K562 (cell line): Measurements from ENCODE around the gene GABRA5. TPM values are rescaled to one million over a fixed set of nuclear protein-coding genes. Genes with fewer than 3 reads are reported as not detected.

ENCODE experiments used
- ATAC-seq: fragments of 200-7000 bp; cut with Tn5 transposase; 3 replicates; pipeline ENCODE4 v1.9.1; 2020; ENCODE audit warnings: moderate library complexity
- BruUV-seq: library from RNA; stranded (reverse); fragments of 400-500 nt; replicated peaks from 2 replicates; lab custom pipeline; 2021; lab: Mats Ljungman, UMichigan
- CTCF ChIA-PET: fragments of 300-600 bp; formaldehyde crosslinking; extraction: SDS; loops from one replicate; lab custom pipeline; 2021; ENCODE audit warnings: low intra/inter-chr PET ratio; lab: Yijun Ruan, JAX
- POLR2A ChIA-PET: fragments of 300-600, 350-650 bp; sonication (Branson Sonifier 250); formaldehyde crosslinking; extraction: SDS; loops from one replicate; lab custom pipeline; 2021; ENCODE audit warnings: antibody characterized with exemption, inconsistent platforms; lab: Yijun Ruan, JAX
- DNase-seq, 4 experiments: peaks; one replicate each; pipeline versions ENCODE4 v3.0.0 to v3.0.0-alpha.2; 2011 to 2018; ENCODE audit warnings: low spot score in 3 of 4, mixed read lengths in 3 of 4; ENCODE audit errors: extremely low read depth in 1 of 4
- FAIRE-seq: peaks from 2 replicates; lab custom pipeline; 2011; peaks lifted over from hg19 to GRCh38; lab: Jason Lieb, UNC
- H2AFZ ChIP-seq: 2 replicates; pipeline ENCODE4 v1.6.0; 2011; ENCODE audit warnings: low read depth, low read length, control low read depth, inconsistent platforms
- H3K27ac ChIP-seq: fragments of 200-600 bp; 3 replicates; pipeline ENCODE4 v1.8.0; 2011; ENCODE audit warnings: low read depth, mild to moderate bottlenecking, control low read depth, inconsistent platforms, low read length, moderate library complexity, mixed read lengths; ENCODE audit errors: extremely low read depth
- H3K27me3 ChIP-seq, 2 experiments: fragments of 300-600 bp in 1 of 2; 2 replicates in 1 of 2; 3 replicates in 1 of 2; pipeline versions ENCODE4 v1.6.0 to v1.8.0; 2011; ENCODE audit warnings: inconsistent platforms in 2 of 2, low read length in 2 of 2, mild to moderate bottlenecking in 1 of 2, mixed read lengths in 1 of 2, moderate library complexity in 1 of 2; ENCODE audit not compliant: control insufficient read depth in 2 of 2, insufficient read depth in 2 of 2
- H3K36me3 ChIP-seq: fragments of 300-600 bp; 3 replicates; pipeline ENCODE4 v1.8.0; 2011; ENCODE audit warnings: mild to moderate bottlenecking, low read length, inconsistent platforms; ENCODE audit not compliant: control insufficient read depth, insufficient read depth
- H3K4me1 ChIP-seq, 2 experiments: fragments of 200-600 bp in 1 of 2; replicated peaks in 1 of 2; 2 replicates in 1 of 2; 3 replicates in 1 of 2; pipeline versions ENCODE4 v1.5.1 to v1.8.0; 2011; ENCODE audit warnings: inconsistent platforms in 2 of 2, low read length in 2 of 2, mild to moderate bottlenecking in 1 of 2, mixed read lengths in 1 of 2, moderate library complexity in 1 of 2; ENCODE audit not compliant: control insufficient read depth in 2 of 2, insufficient read depth in 2 of 2
- H3K4me2 ChIP-seq: 2 replicates; pipeline ENCODE4 v1.6.1; 2011; ENCODE audit warnings: low read length, control low read depth, inconsistent platforms, mixed read lengths; ENCODE audit not compliant: insufficient read depth
- H3K4me3 ChIP-seq: fragments of 200-600 bp; sonication (generic), shearing (Covaris generic); 2 replicates; pipeline ENCODE4 v1.5.1; 2016; ENCODE audit warnings: control low read depth, inconsistent platforms
- H3K79me2 ChIP-seq: fragments of 200-600 bp; 3 replicates; pipeline ENCODE4 v1.8.0; 2011; ENCODE audit warnings: low read length, inconsistent platforms; ENCODE audit not compliant: control insufficient read depth, insufficient read depth
- H3K9ac ChIP-seq, 2 experiments: 2 replicates each; pipeline versions ENCODE4 v1.6.0 to v1.6.1; 2011; ENCODE audit warnings: low read depth in 2 of 2, low read length in 2 of 2, control low read depth in 1 of 2, inconsistent platforms in 1 of 2, mild to moderate bottlenecking in 1 of 2, mixed read lengths in 1 of 2; ENCODE audit not compliant: insufficient read depth in 1 of 2
- H3K9me1 ChIP-seq: one replicate; pipeline ENCODE4 v1.6.0; 2011; ENCODE audit warnings: inconsistent platforms, mild to moderate bottlenecking, low read length, moderate library complexity; ENCODE audit not compliant: control insufficient read depth, insufficient read depth
- H3K9me3 ChIP-seq: replicated peaks from 2 replicates; pipeline ENCODE4 v1.5.1; 2011; ENCODE audit warnings: low read depth, low read length, inconsistent platforms; ENCODE audit not compliant: control insufficient read depth, insufficient read depth
- H4K20me1 ChIP-seq: replicated peaks from 2 replicates; pipeline ENCODE4 v1.6.1; 2011; ENCODE audit warnings: low read length, inconsistent platforms, mixed read lengths; ENCODE audit not compliant: control insufficient read depth, insufficient read depth
- ETS2 ChIP-seq: IDR thresholded peaks from 2 replicates; pipeline ENCODE4 v1.6.1; 2016; ENCODE audit warnings: borderline replicate concordance, missing genetic modification characterization, mild to moderate bottlenecking, moderate library complexity, missing compliant biosample characterization; ENCODE audit not compliant: poor library complexity, severe bottlenecking
- MECOM ChIP-seq: fragments of 250-450 bp; sonication (Bioruptor Pico); IDR thresholded peaks from 2 replicates; pipeline ENCODE4 v1.8.0; 2022; ENCODE audit warnings: inconsistent platforms
- NFYB ChIP-seq: IDR thresholded peaks from 2 replicates; pipeline ENCODE4 v1.6.1; 2011; ENCODE audit warnings: mild to moderate bottlenecking, moderate library complexity; ENCODE audit not compliant: insufficient read length; ENCODE audit errors: extremely low read depth
- NR2F6 ChIP-seq: fragments of 450-650 bp; formaldehyde crosslinking; IDR thresholded peaks from 2 replicates; pipeline ENCODE4 v1.4.0; 2020; ENCODE audit warnings: mild to moderate bottlenecking
- PKNOX1 ChIP-seq: fragments of 450-650 bp; IDR thresholded peaks from 2 replicates; pipeline ENCODE4 v1.6.1; 2016
- RBM25 ChIP-seq: fragments of 200-400 bp; formaldehyde crosslinking; IDR thresholded peaks from 2 replicates; pipeline ENCODE4 v1.6.1; 2018; ENCODE audit warnings: low read length, low read depth, moderate library complexity; ENCODE audit not compliant: severe bottlenecking
- RBM34 ChIP-seq: fragments of 200-400 bp; formaldehyde crosslinking; IDR thresholded peaks from 2 replicates; pipeline ENCODE4 v1.6.1; 2018; ENCODE audit warnings: low read length, borderline replicate concordance; ENCODE audit not compliant: insufficient read depth
- RFX1 ChIP-seq: fragments of 450-650 bp; IDR thresholded peaks from 2 replicates; pipeline ENCODE4 v1.6.1; 2016; ENCODE audit warnings: mild to moderate bottlenecking, moderate library complexity
- TAF1 ChIP-seq: IDR thresholded peaks from 2 replicates; pipeline ENCODE4 v1.6.1; 2011; ENCODE audit warnings: mild to moderate bottlenecking, low read length, moderate library complexity; ENCODE audit not compliant: insufficient read depth, control insufficient read depth, severe bottlenecking; ENCODE audit errors: extremely low read depth
- XRCC3 ChIP-seq: fragments of 450-650 bp; IDR thresholded peaks from 2 replicates; pipeline ENCODE4 v1.6.1; 2017; ENCODE audit warnings: mild to moderate bottlenecking, moderate library complexity
- ZC3H4 ChIP-seq: sonication (generic); formaldehyde crosslinking; IDR thresholded peaks from 2 replicates; pipeline ENCODE4 v1.9.0; 2021; ENCODE audit warnings: missing genetic modification reagents, borderline replicate concordance
- ZNF175 ChIP-seq: fragments of 200-800 bp; sonication (Bioruptor generic); IDR thresholded peaks from 2 replicates; pipeline ENCODE4 v1.6.1; 2016; ENCODE audit warnings: low read depth, mild to moderate bottlenecking, missing genetic modification characterization, missing compliant biosample characterization
- ZNF507 ChIP-seq: conservative IDR thresholded peaks from 2 replicates; pipeline ENCODE4 v1.6.1; 2017; ENCODE audit warnings: missing genetic modification characterization, missing compliant biosample characterization
- ZNF551 ChIP-seq: fragments of 250-450 bp; sonication (Bioruptor Pico); IDR thresholded peaks from 2 replicates; pipeline ENCODE4 v1.5.0; 2021; ENCODE audit warnings: mild to moderate bottlenecking, moderate library complexity
- WGBS: fragments of 100-300 bp; shearing (Covaris generic); methylation state at CpG from one replicate; pipeline ENCODE4 v1.1.6; 2016; ENCODE audit warnings: low coverage, mixed read lengths; ENCODE audit not compliant: insufficient coverage; ENCODE audit errors: missing lambda C conversion rate; 5-methylcytosine and 5-hydroxymethylcytosine counted together
- in situ Hi-C: fragments of 300-500 bp; cut with MboI; formaldehyde crosslinking; loops from 4 replicates; pipeline ENCODE4 v1.15.0; 2018; ENCODE audit warnings: inconsistent platforms, mixed read lengths
- intact Hi-C: fragments of 100-400 bp; cut with micrococcal nuclease; formaldehyde crosslinking; loops from 2 replicates; pipeline ENCODE4 v1.14.2; 2022
- polyA plus RNA-seq, 8 experiments: library from polyadenylated mRNA; depleted of rRNA in 4 of 8; stranded (reverse) in 5 of 8; unstranded in 3 of 8; fragments of >200 nt; fragmentation: Nextera tagmentation in 2 of 8; fragmentation: Illumina TruSeq in 1 of 8; extraction: Ambion mirVana in 2 of 8; extraction: Trizol in 1 of 8; gene quantifications; 2 replicates each; pipeline versions ENCODE4 v1.2.1 to v1.2.3, GENCODE V29; 2011 to 2014; ENCODE audit warnings: inconsistent platforms in 1 of 8, missing spikeins in 1 of 8
- total RNA-seq, 7 experiments: library from RNA; depleted of rRNA in 6 of 7; stranded (reverse); fragments of >200 nt in 6 of 7; fragmentation: Illumina TruSeq in 2 of 7; extraction: Trizol in 2 of 7; gene quantifications; 2 replicates each; pipeline versions ENCODE4 v1.2.1 to v1.2.3, GENCODE V29; 2011 to 2021; ENCODE audit warnings: low replicate concordance in 1 of 7
- TF ChIP-seq, protein P1 (sequence below): fragments of 450-650 bp; IDR thresholded peaks from 2 replicates; pipeline ENCODE4 v1.6.1; 2017; ENCODE audit warnings: mild to moderate bottlenecking, moderate library complexity

GABRA5 gene
- total and polyA plus RNA-seq, 9 of the 15 experiments (the other 6 are each of a cell fraction or from before 2014, with no cell fraction given), result not detected

DNA sequence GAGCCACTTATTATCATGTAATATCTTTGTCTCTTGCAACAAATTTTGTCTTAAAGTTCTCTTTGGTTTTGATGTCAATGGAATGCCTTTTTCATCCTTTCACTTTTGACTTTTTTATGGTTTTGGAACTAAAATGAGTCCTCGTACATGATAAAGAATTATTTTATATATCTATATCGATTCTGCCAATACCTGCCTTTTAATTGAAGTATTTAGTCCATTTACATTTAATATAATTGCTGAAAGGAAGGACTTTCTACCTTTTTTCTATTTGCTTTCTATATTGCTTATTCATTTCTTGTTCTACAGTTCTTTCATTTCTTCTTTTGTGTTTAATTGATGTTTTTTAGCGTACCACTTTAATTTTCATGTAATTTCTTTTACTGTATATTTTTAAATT is 32.8 kb downstream of the GABRA5 start:
- 2% methylated on average over 3 of the region's 3 CpGs for WGBS
- H3K4me3 ChIP-seq, result no peak overlapping the region
- H3K27me3 ChIP-seq, result peaks cover under 1 to 2% of the 10 kb centered on the region in 2 experiments; a peak in 3 of 5 replicates
- BruUV-seq, result no TSS peak
- H3K9ac ChIP-seq, result no peak overlapping the region
- ATAC-seq (no peak), DNase-seq (no peak), FAIRE-seq (no peak)
- no peaks in the 10 kb centered on the region for H3K79me2 ChIP-seq
- H3K4me1 ChIP-seq, result no peaks in the 10 kb centered on the region
- H3K9me3 ChIP-seq, result no peaks in the 10 kb centered on the region
- peak; percentile 5 for TF ChIP-seq RBM25
- no peak for TF ChIP-seq MECOM (CRISPR knock-in tag)
- TF ChIP-seq ZNF507 (tag), result peak; percentile 96
- TF ChIP-seq, all 486 proteins: peak for 2
- in situ Hi-C loops, result loop anchor here (10.0 to 25.0 kb wide), 2 partner anchors 1138 to 1225 kb away; no protein-coding TSS in a partner anchor
- Histone ChIP-seq H4K20me1 (no peaks in the 10 kb centered on the region), H3K4me2 (no peak overlapping the region), H3K9me1 (no peaks in the 10 kb centered on the region), H2AFZ (no peak overlapping the region), H3K36me3 (no peaks in the 10 kb centered on the region), H3K27ac (no peak overlapping the region)
- POLR2A ChIA-PET, result no interaction called here
- CTCF ChIA-PET, result no interaction called here
- intact Hi-C loops, result no loop called here

GRCh38 chr15:26901041-26901440 is 34.2 kb downstream of the GABRA5 start:
- H3K4me1 ChIP-seq, result no peaks in the 10 kb centered on the region
- no peak overlapping the region for H3K4me3 ChIP-seq
- no peak for ATAC-seq
- CTCF ChIA-PET, result no interaction called here
- no TSS peak for BruUV-seq
- H2AFZ ChIP-seq, result no peak overlapping the region
- H3K9me3 ChIP-seq, result no peaks in the 10 kb centered on the region
- H3K36me3 ChIP-seq, result no peaks in the 10 kb centered on the region
- DNase-seq, result no peak
- POLR2A ChIA-PET, result no interaction called here
- no peaks in the 10 kb centered on the region for H4K20me1 ChIP-seq
- no peak overlapping the region for H3K4me2 ChIP-seq
- intact Hi-C loops, result no loop called here
- no peak overlapping the region for H3K27ac ChIP-seq
- in situ Hi-C loops, result no loop called here
- H3K9ac ChIP-seq, result no peak overlapping the region
- H3K79me2 ChIP-seq, result no peaks in the 10 kb centered on the region
- 1% methylated on average over 4 of the region's 4 CpGs for WGBS
- no peaks in the 10 kb centered on the region; a peak in 1 of 5 replicates for H3K27me3 ChIP-seq
- TF ChIP-seq RFX1, result no peak
- no peak for TF ChIP-seq ZC3H4
- TF ChIP-seq NR2F6, result no peak
- TF ChIP-seq ZNF551 (CRISPR knock-in tag), result no peak
- no peak for TF ChIP-seq RBM34
- no peak for TF ChIP-seq PKNOX1
- TF ChIP-seq, protein P1, sequence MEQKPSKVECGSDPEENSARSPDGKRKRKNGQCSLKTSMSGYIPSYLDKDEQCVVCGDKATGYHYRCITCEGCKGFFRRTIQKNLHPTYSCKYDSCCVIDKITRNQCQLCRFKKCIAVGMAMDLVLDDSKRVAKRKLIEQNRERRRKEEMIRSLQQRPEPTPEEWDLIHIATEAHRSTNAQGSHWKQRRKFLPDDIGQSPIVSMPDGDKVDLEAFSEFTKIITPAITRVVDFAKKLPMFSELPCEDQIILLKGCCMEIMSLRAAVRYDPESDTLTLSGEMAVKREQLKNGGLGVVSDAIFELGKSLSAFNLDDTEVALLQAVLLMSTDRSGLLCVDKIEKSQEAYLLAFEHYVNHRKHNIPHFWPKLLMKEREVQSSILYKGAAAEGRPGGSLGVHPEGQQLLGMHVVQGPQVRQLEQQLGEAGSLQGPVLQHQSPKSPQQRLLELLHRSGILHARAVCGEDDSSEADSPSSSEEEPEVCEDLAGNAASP, result no peak
- TF ChIP-seq NFYB, result no peak
- no peak for TF ChIP-seq XRCC3
- no peak for TF ChIP-seq ZNF175 (CRISPR knock-in tag)
- TF ChIP-seq TAF1, result no peak
- TF ChIP-seq ETS2 (tag), result no peak
- TF ChIP-seq, all 486 proteins: peak for 0
- no peaks in the 10 kb centered on the region for H3K9me1 ChIP-seq
- FAIRE-seq, result no peak
